Left ventricle myocardium superior (tissue), 1 donor: ENCODE measurements around the gene SLC35D1. TPM values are rescaled to one million over a fixed set of nuclear protein-coding genes. Genes with fewer than 3 reads are reported as not detected.

Source experiments
- total RNA-seq: library from RNA; stranded (reverse); fragmentation: NEBNext Ultra II Directional; extraction: Animal tissue kit (Norgen Biotek cat#: 25700); gene quantifications from one replicate; pipeline ENCODE4 v1.2.1, GENCODE V29; 2021
- donor health status: DM: no; HTN: yes; CAD: no; lungs with severe emphysema.

Gene SLC35D1
- total RNA-seq, 1 donor from 2014 or later = 2.7 TPM

Other genes starting within 250 kb of the SLC35D1 start
- gene DNAI4, start 129.3 kb downstream of the SLC35D1 start, total RNA-seq = 8.4 TPM
- gene MIER1, start 129.2 kb downstream of the SLC35D1 start, total RNA-seq = 19.1 TPM
- gene C1orf141, start 80.8 kb upstream of the SLC35D1 start, total RNA-seq = not detected
- gene IL23R, start 112.3 kb upstream of the SLC35D1 start, total RNA-seq = not detected